Activated CD8-positive, alpha-beta memory T cell treated with anti-CD3 and anti-CD28 coated beads, Interleukin-2, amount 10 ng/mL, durations not matched to agents 7 days and 5 days (primary cell): ENCODE data around the gene PRR20A. TPM values are rescaled to one million over a fixed set of nuclear protein-coding genes. Genes with fewer than 3 reads are reported as not detected.

ENCODE experiments used
- total RNA-seq, 2 experiments: library from RNA; stranded (reverse); gene quantifications; one replicate each; pipeline ENCODE4 v1.2.3, GENCODE V29; 2021

PRR20A gene
- total RNA-seq, 2 experiments from 2014 or later, result not detected

Other genes starting within 250 kb of the PRR20A start
- not detected for gene PRR20B, start 6.6 kb downstream of the PRR20A start, total RNA-seq
- gene PRR20C, start 13.1 kb downstream of the PRR20A start, total RNA-seq, result not detected
- not detected for gene PRR20D, start 19.7 kb downstream of the PRR20A start, total RNA-seq
- gene PRR20E, start 26.3 kb downstream of the PRR20A start, total RNA-seq, result not detected